Measurements from ENCODE around the gene SAFB. TPM values are rescaled to one million over a fixed set of nuclear protein-coding genes. Genes with fewer than 3 reads are reported as not detected.

SAFB gene
- total RNA-seq, 4 donors from 2014 or later = 39.7 to 73.6 (median 65.2) TPM

- no peak for ATAC-seq
- WGBS, 2 donors (ENCODE audit: low coverage in 1 of 2) = no CpG with 5 or more reads among the region's 13 CpGs
- H3K27me3 ChIP-seq = no peaks in the 10 kb centered on the region
- peaks cover 0 to 30% (median 14%) of the 10 kb centered on the region in 3 donors for H3K4me1 ChIP-seq
- TF ChIP-seq CTCF (IDR thresholded peaks at IDR 0.05) (no peak), EP300 (IDR thresholded peaks at IDR 0.05) (no peak), POLR2AphosphoS5 (IDR thresholded peaks at IDR 0.05) (no peak), POLR2A (IDR thresholded peaks at IDR 0.05) (no peak)
- no peak overlapping the region for H3K4me3 ChIP-seq
- H3K27ac ChIP-seq = no peak overlapping the region
- H3K36me3 ChIP-seq = peaks cover 0 to 23% of the 10 kb centered on the region in 2 donors
- H3K9me3 ChIP-seq = no peaks in the 10 kb centered on the region
Observed at GRCh38 chr19:5676772-5677105, 53.9 kb downstream of the SAFB start.

GRCh38 chr19:5677136-5677535, 54.3 kb downstream of the SAFB start:
- H3K4me1 ChIP-seq = peaks cover 0 to 31% (median 14%) of the 10 kb centered on the region in 3 donors
- no peak overlapping the region for H3K4me3 ChIP-seq
- ATAC-seq = no peak
- no peaks in the 10 kb centered on the region for H3K27me3 ChIP-seq
- no CpG with 5 or more reads among the region's 10 CpGs for WGBS, 2 donors (ENCODE audit: low coverage in 1 of 2)
- TF ChIP-seq EP300 (IDR thresholded peaks at IDR 0.05) (no peak), POLR2AphosphoS5 (IDR thresholded peaks at IDR 0.05) (no peak), CTCF (IDR thresholded peaks at IDR 0.05) (no peak), POLR2A (IDR thresholded peaks at IDR 0.05) (no peak)
- peaks cover 0 to 19% of the 10 kb centered on the region in 2 donors for H3K36me3 ChIP-seq
- no peak overlapping the region for H3K27ac ChIP-seq
- no peaks in the 10 kb centered on the region for H3K9me3 ChIP-seq

GRCh38 chr19:5677580-5677979, 54.7 kb downstream of the SAFB start:
- no peaks in the 10 kb centered on the region for H3K9me3 ChIP-seq
- H3K27ac ChIP-seq = no peak overlapping the region
- H3K27me3 ChIP-seq = no peaks in the 10 kb centered on the region
- H3K36me3 ChIP-seq = peaks cover 0 to 19% of the 10 kb centered on the region in 2 donors
- no peak overlapping the region for H3K4me3 ChIP-seq
- ATAC-seq = no peak
- peaks cover 0 to 31% (median 14%) of the 10 kb centered on the region in 3 donors for H3K4me1 ChIP-seq
- no peak for TF ChIP-seq POLR2AphosphoS5 (IDR thresholded peaks at IDR 0.05)
- no peak for TF ChIP-seq EP300 (IDR thresholded peaks at IDR 0.05)
- TF ChIP-seq POLR2A (IDR thresholded peaks at IDR 0.05) = no peak
- no peak for TF ChIP-seq CTCF (IDR thresholded peaks at IDR 0.05)
- WGBS, 2 donors (ENCODE audit: low coverage in 1 of 2) = no CpG with 5 or more reads among the region's 9 CpGs

GRCh38 chr19:5678071-5678718, 55.3 kb downstream of the SAFB start:
- WGBS, 2 donors (ENCODE audit: low coverage in 1 of 2) = 80% methylated on average over 3 of the region's 22 CpGs; no CpG with 5 or more reads in 1 of the 2 donors
- TF ChIP-seq CTCF (IDR thresholded peaks at IDR 0.05) = no peak
- TF ChIP-seq POLR2A (IDR thresholded peaks at IDR 0.05) = no peak
- no peak for TF ChIP-seq EP300 (IDR thresholded peaks at IDR 0.05)
- H3K9me3 ChIP-seq = no peaks in the 10 kb centered on the region

More at GRCh38 chr19:5678071-5678718, 55.3 kb downstream of the SAFB start:
- peaks cover 0 to 31% (median 14%) of the 10 kb centered on the region in 3 donors for H3K4me1 ChIP-seq
- H3K27me3 ChIP-seq = no peaks in the 10 kb centered on the region
- no peak overlapping the region for H3K27ac ChIP-seq
- H3K36me3 ChIP-seq = peaks cover 0 to 19% of the 10 kb centered on the region in 2 donors
- no peak overlapping the region for H3K4me3 ChIP-seq
- no peak for ATAC-seq

All from gastroesophageal sphincter (tissue), 4 donors.